Keratinocyte (primary cell): Measurements from ENCODE around the gene TPBGL. TPM values are rescaled to one million over a fixed set of nuclear protein-coding genes. Genes with fewer than 3 reads are reported as not detected.

Experiments
- DNase-seq: peaks from one replicate; pipeline ENCODE4 v3.0.0-alpha.2; 2011; ENCODE audit warnings: low read depth, missing footprints, low spot score
- FAIRE-seq: peaks from 2 replicates; lab custom pipeline; 2011; peaks lifted over from hg19 to GRCh38; lab: Jason Lieb, UNC
- H2AFZ ChIP-seq: 2 replicates; pipeline ENCODE4 v1.6.0; 2012; ENCODE audit warnings: low read length, control low read depth, inconsistent platforms; ENCODE audit not compliant: control insufficient read depth
- H3K27ac ChIP-seq: 2 replicates; pipeline ENCODE4 v1.5.1; 2011; ENCODE audit warnings: low read length; ENCODE audit not compliant: control insufficient read depth, insufficient read depth
- H3K27me3 ChIP-seq: 3 replicates; pipeline ENCODE4 v1.6.0; 2011; ENCODE audit warnings: low read length; ENCODE audit not compliant: control insufficient read depth, insufficient read depth; ENCODE audit errors: extremely low read depth
- H3K36me3 ChIP-seq, 2 experiments: 2 replicates in 1 of 2; 3 replicates in 1 of 2; pipeline ENCODE4 v1.5.1; 2011; ENCODE audit warnings: low read length in 2 of 2, mild to moderate bottlenecking in 1 of 2; ENCODE audit not compliant: control insufficient read depth in 2 of 2, insufficient read depth in 2 of 2; ENCODE audit errors: extremely low read depth in 1 of 2
- H3K4me1 ChIP-seq: 3 replicates; pipeline ENCODE4 v1.5.1; 2011; ENCODE audit warnings: low read length; ENCODE audit not compliant: control insufficient read depth, insufficient read depth; ENCODE audit errors: extremely low read depth
- H3K4me2 ChIP-seq: 3 replicates; pipeline ENCODE4 v1.6.0; 2011; ENCODE audit warnings: low read depth, low read length; ENCODE audit not compliant: control insufficient read depth, insufficient read depth; ENCODE audit errors: extremely low read depth
- H3K4me3 ChIP-seq, 3 experiments: fragments of 200-600 bp in 1 of 3; sonication (generic) in 1 of 3; 2 replicates in 2 of 3; 3 replicates in 1 of 3; pipeline ENCODE4 v1.5.1; 2011 to 2016; ENCODE audit warnings: low read length in 3 of 3, mild to moderate bottlenecking in 3 of 3, control low read depth in 2 of 3, inconsistent platforms in 1 of 3, low read depth in 1 of 3, mixed read lengths in 1 of 3, mixed run types in 1 of 3, moderate library complexity in 1 of 3; ENCODE audit not compliant: control insufficient read depth in 2 of 3, insufficient read depth in 2 of 3; ENCODE audit errors: extremely low read depth in 1 of 3
- H3K79me2 ChIP-seq: 2 replicates; pipeline ENCODE4 v1.6.0; 2012; ENCODE audit warnings: low read length; ENCODE audit not compliant: control insufficient read depth, insufficient read depth
- H3K9ac ChIP-seq: 3 replicates; pipeline ENCODE4 v1.6.0; 2011; ENCODE audit warnings: low read length; ENCODE audit not compliant: control insufficient read depth, insufficient read depth; ENCODE audit errors: extremely low read depth
- H3K9me1 ChIP-seq: 3 replicates; pipeline ENCODE4 v1.6.0; 2011; ENCODE audit warnings: low read length; ENCODE audit not compliant: control insufficient read depth, insufficient read depth; ENCODE audit errors: extremely low read depth
- H3K9me3 ChIP-seq: 2 replicates; pipeline ENCODE4 v1.5.1; 2012; ENCODE audit warnings: low read depth, low read length; ENCODE audit not compliant: control insufficient read depth
- H4K20me1 ChIP-seq: 3 replicates; pipeline ENCODE4 v1.6.0; 2011; ENCODE audit warnings: low read length; ENCODE audit not compliant: control insufficient read depth, insufficient read depth; ENCODE audit errors: extremely low read depth
- EZH2 ChIP-seq: IDR thresholded peaks from one replicate; pipeline ENCODE4 v1.6.1; 2012; ENCODE audit warnings: inconsistent platforms, mild to moderate bottlenecking, low read length, moderate library complexity
- dilution Hi-C: fragments of 300-500 bp; cut with MboI; formaldehyde crosslinking; loops from one replicate; pipeline ENCODE4 v1.7.0; 2020; ENCODE audit warnings: low sequenced_read_pairs; ENCODE audit not compliant: extremely low pct_ligation_motif_present
- polyA plus RNA-seq, 5 experiments: library from polyadenylated mRNA; depleted of rRNA in 3 of 5; stranded (reverse) in 3 of 5; stranded (forward) in 1 of 5; unstranded in 1 of 5; fragments of >200 nt; gene quantifications; 1 replicate in 1 of 5; 2 replicates in 3 of 5; 3 replicates in 1 of 5; pipeline versions ENCODE4 v1.2.1 to v1.2.3, GENCODE V29; 2011 to 2012; ENCODE audit warnings: missing spikeins in 2 of 5, low read depth in 1 of 5, low replicate concordance in 1 of 5
- TF ChIP-seq, protein P1 (sequence below), 3 experiments: IDR thresholded peaks in 1 of 3; conservative IDR thresholded peaks in 1 of 3; optimal IDR thresholded peaks in 1 of 3; 2 replicates in 2 of 3; 3 replicates in 1 of 3; pipeline versions ENCODE3 to v1.5.1; 2011; ENCODE audit warnings: low read length in 3 of 3, mild to moderate bottlenecking in 3 of 3, moderate library complexity in 2 of 3, control low read depth in 1 of 3, inconsistent platforms in 1 of 3; ENCODE audit not compliant: insufficient read depth in 2 of 3; ENCODE audit errors: extremely low read depth in 1 of 3

Gene TPBGL
- polyA plus RNA-seq, 1 donor (not counting 4 experiments of a cell fraction or from before 2014, with no cell fraction given), result not detected

DNA sequence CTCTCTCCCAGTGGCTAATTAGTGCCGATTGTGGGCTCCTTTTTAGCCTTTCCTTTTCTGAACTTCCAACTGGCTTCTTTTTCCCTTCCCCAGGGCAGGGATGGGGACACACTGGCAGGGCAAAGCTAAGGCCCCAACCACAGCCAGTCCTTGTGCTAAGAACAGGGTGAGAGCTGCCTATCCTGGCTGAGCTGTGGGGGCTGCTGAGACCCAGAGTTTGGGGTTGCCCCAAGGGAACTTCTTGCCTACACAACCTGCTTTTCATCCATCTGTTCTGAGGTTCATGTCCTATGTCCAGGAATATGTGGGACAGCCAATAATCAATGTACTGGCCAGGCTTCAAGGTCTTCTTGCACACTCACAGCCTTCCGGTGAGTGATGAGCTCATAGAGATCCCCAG is 10.0 kb upstream of the TPBGL start:
- H3K79me2 ChIP-seq, result no peaks in the 10 kb centered on the region
- no peak for DNase-seq
- no peak overlapping the region for H3K9ac ChIP-seq
- no peaks in the 10 kb centered on the region for H3K4me1 ChIP-seq
- FAIRE-seq, result no peak
- no peaks in the 10 kb centered on the region for H3K9me3 ChIP-seq
- no peak overlapping the region for H3K27ac ChIP-seq
- H3K4me2 ChIP-seq, result no peak overlapping the region
- H3K27me3 ChIP-seq, result no peaks in the 10 kb centered on the region
- H3K4me3 ChIP-seq, result no peak overlapping the region
- dilution Hi-C loops, result no loop called here
- H3K9me1 ChIP-seq, result no peaks in the 10 kb centered on the region
- H2AFZ ChIP-seq, result no peak overlapping the region
- H3K36me3 ChIP-seq, result no peaks in the 10 kb centered on the region
- TF ChIP-seq, protein P1, sequence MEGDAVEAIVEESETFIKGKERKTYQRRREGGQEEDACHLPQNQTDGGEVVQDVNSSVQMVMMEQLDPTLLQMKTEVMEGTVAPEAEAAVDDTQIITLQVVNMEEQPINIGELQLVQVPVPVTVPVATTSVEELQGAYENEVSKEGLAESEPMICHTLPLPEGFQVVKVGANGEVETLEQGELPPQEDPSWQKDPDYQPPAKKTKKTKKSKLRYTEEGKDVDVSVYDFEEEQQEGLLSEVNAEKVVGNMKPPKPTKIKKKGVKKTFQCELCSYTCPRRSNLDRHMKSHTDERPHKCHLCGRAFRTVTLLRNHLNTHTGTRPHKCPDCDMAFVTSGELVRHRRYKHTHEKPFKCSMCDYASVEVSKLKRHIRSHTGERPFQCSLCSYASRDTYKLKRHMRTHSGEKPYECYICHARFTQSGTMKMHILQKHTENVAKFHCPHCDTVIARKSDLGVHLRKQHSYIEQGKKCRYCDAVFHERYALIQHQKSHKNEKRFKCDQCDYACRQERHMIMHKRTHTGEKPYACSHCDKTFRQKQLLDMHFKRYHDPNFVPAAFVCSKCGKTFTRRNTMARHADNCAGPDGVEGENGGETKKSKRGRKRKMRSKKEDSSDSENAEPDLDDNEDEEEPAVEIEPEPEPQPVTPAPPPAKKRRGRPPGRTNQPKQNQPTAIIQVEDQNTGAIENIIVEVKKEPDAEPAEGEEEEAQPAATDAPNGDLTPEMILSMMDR (optimal IDR thresholded peaks at IDR 0.05 in 1 of 3, IDR thresholded peaks at IDR 0.05 in 1 of 3, conservative IDR thresholded peaks at IDR 0.05 in 1 of 3; ENCODE audit: extremely low read depth in 1 of 3, insufficient read depth in 2 of 3, low read length in 3 of 3), result no peak
- TF ChIP-seq EZH2, result no peak
- peaks cover 8% of the 10 kb centered on the region for H4K20me1 ChIP-seq

DNA sequence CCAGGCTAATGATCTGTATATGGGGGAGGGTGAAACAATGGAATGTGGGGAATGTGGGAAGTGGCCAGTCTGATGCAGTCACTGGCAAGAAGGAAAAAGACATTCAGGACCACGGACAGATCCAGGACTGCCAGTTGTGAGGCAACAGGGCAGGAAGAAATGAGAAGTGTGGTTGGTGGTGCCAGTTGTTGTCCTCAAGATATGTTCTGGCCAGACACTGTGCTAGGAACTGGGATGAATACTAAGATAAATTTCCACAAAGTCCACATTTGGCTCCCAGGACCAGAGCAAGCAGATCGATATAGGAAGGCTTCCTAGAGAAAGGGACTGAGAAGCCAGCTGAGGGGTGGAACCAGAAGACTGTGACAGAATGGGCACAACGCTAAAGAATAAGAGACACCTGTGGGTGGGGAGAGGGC is 6.8 kb upstream of the TPBGL start:
- H2AFZ ChIP-seq, result no peak overlapping the region
- H3K36me3 ChIP-seq, result no peaks in the 10 kb centered on the region
- no peaks in the 10 kb centered on the region for H3K9me3 ChIP-seq
- no peak overlapping the region for H3K27ac ChIP-seq
- peak; percentile 7 for DNase-seq
- no peaks in the 10 kb centered on the region for H3K79me2 ChIP-seq
- H3K9me1 ChIP-seq, result no peaks in the 10 kb centered on the region
- H3K4me2 ChIP-seq, result no peak overlapping the region
- no peak overlapping the region for H3K9ac ChIP-seq
- H3K27me3 ChIP-seq, result peaks cover 1% of the 10 kb centered on the region
- TF ChIP-seq EZH2, result no peak
- TF ChIP-seq, protein P1 (optimal IDR thresholded peaks at IDR 0.05 in 1 of 3, IDR thresholded peaks at IDR 0.05 in 1 of 3, conservative IDR thresholded peaks at IDR 0.05 in 1 of 3; ENCODE audit: extremely low read depth in 1 of 3, insufficient read depth in 2 of 3, low read length in 3 of 3), result no peak
- no peaks in the 10 kb centered on the region for H3K4me1 ChIP-seq
- no peak overlapping the region for H3K4me3 ChIP-seq
- H4K20me1 ChIP-seq, result peaks cover 8% of the 10 kb centered on the region
- peak; percentile 90 for FAIRE-seq
- dilution Hi-C loops, result no loop called here
